Hematopoietic multipotent progenitor cell treated with erythropoietin and hydrocortisone succinate and interleukin-3 and kit ligand, for 4 days (in vitro differentiated cells): ENCODE results near the gene ZNF678.
A peak's percentile ranks its signal among the peaks of the same experiment; 100 is the strongest.
"Not testable (repeated sequence)": the region's sequence is repeated elsewhere in the genome, so short reads cannot be mapped to it uniquely, and the experiment has no call there.

Experiments
- DNase-seq: peaks from one replicate; pipeline ENCODE4 v3.0.0-alpha.2; 2015

The ZNF678 gene

DNA sequence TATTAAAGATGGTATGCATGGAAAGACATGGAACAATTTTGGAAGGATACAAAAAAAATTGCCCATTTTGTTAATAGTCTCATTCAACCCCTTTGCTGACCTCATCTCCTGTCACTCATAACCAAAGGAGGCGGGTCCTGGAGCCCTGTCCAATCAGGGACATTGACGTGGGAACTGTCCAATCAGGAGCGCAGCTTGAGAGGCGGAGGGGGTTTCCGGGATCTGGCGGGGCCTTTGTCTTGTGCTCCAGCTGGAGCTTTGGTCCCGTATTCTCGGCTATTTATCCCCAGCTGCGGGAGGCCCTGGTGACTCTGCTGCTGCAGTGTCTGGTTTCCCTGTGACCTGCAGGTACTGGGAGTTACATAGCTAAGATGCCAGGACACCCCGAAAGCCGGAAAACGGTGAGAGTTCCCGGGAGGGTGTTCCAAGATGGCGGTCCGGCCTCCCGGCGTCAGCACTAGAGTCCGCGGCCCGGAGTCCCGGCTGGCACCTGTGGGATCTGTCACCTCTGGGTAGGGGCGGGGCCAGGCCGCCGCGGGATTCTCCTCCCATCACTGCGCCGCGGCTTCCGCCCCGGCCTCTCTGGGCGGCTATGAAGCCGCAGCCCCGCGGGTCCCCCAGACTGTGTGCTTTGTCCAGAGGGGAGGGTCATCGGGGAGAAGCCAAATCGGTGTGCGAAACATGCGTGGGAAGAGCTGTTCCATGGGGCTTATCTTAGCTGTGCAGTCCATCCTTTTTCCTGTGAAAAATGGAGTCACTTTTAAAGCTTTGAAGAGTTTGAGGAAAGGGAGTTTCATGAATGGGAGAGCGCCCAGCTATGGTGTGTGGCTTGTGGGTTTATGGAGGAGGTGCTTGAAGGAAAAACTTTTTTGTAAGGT, at the start of gene ZNF678:
Gene ZNF678 (plus strand): TSS at position 233 of the 878 bp plus-strand sequence. CDS start 87,436 bp downstream, outside the sequence.
- peak; percentile 98 for DNase-seq

DNA sequence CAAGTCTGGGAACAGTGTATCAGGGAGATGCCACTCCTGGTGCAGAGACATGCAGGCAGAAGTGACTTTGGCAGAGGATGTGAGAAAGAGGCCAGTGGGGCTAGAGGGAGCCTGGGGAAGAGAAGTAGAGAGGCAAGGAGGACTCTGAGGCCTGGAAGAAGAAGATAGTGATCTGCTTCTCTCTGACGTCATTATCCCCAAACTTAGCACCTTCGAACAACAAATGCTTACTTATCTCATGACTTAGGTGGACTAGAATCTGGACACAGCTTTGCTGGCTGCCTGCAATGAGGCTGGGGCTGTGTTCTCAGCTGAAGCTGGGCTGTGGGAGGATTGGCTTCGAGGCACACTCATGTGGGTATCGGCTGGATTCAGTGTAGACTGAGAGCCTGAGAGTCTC, 44.5 kb upstream of the ZNF678 start:
- DNase-seq, result no peak

DNA sequence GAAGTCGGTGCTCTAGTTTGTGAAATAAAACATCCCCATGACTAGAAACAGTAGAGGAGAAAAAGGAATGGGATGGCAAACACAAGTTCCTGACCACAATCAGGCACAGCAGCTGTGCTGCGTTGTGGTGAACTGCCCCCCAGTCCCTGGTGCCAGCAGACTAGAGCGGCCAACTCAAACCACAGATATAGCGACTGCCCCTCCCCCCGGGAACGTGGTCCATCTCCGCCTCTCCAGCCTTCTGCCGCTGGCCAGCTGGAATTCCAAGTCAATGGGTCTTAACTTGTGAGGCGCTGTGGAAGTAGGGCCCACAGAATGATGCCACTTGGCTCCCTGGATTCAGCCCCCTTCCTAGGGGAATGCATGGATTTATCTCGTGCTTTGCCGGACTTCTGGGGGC, 41.6 kb upstream of the ZNF678 start:
- no peak for DNase-seq

DNA sequence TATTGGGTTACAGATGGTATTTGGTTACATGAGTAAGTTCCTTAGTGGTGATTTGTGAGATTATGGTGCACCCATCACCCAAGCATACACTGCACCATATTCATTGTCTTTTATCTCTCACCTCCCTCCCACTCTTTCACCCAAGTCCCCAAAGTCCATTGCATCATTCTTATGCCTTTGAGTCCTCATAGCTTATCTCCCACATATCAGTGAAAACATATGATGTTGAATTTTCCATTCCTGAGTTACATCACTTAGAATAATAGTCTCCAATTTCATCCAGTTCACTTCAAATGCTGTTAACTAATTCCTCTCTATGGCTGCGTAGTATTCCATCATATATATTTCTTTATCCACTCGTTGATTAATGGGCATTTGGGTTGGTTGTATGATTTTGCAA, 36.8 kb upstream of the ZNF678 start:
- DNase-seq, result no peak

DNA sequence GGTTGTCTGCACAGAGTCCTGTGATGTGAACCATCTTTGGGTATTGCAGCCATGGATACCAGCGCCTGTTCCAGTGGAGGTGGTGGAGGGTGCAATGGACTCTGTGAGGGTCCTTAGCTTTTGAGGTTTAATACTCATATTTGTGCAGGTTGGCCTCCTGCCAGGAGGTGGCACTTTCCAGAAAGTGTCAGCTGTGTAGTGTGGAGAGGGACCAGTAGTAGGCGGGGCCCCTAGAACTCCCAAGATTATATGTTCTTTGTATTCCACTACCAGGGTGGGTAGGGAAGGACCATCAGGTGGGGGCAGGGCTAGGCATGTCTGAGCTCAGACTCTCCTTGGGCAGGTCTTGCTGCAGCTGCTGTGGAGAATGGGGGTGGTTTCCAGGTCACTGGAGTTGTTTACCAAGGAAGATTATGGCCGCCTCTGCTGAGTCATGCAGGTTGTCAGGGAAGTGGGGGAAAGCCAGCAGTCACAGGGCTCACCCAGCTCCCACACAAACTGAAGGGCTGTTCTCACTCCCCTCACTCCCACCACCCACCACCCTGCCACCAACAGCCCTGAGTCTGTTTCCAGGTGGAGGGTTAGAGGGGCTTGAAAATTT, 31.2 kb upstream of the ZNF678 start:
- no peak for DNase-seq

DNA sequence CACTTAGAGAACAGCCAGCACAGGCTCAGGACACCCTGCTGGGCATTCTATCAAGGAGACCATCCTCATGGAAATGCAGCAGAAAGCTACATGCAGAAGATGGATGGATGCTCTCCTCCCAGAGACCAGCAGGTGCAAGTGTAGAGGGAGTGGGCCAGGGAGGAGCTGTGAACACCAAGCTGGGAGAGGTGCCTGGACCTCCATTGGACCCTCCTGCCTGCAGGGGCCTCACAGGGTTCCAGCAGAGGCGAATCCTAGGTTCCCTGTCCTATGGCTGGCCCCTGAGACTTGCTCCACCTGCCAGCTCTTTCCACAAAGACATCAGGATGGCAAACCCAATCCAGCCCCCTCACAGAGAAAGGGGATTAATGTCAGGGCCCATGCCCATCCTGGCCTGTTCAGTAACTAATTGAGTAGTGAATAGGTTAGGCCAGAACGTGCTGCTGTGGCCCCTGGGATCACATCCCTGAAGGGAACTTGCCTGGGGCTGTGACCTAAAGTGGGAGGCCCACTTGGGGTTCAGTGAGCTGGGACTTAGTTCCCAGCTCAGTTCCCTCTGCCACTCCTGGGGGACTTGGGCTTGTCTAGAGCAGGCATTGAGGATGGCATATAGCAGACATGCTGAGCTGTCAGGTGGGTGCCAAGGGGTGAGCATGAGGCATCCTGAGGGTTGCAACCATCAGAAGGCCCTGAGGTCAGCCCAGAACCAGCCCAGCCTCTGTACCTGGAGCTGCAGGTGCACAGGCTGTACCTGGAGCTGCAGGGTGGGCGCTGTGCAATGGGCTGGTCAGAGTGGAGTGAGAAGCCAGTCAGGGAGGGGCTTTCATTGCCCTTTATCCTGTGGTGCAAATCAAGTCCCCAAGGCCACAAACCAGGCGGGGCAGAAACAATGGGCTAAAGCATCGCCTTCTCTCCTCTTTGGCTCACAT, 22.9 kb upstream of the ZNF678 start:
- no peak for DNase-seq

DNA sequence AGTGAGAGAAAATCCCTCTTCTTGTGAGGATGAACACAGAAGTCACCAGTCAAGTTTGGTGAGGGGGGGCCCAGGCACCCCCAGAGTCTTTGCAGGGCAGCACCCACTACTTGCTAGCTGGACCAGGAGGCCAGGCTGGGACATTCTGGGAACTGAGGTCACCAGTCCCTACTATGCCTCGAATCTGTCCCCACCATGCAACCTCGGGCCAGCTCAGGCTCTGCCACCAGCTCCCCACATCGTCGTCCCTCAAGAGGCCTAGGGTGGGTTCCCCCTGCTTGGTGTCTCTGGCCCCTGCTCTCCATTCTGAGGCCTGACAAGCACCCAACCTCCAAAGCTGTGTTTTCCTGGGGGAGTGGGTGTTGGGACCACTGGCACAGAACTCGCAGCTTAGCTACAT, 22.2 kb upstream of the ZNF678 start:
- DNase-seq, result no peak

DNA sequence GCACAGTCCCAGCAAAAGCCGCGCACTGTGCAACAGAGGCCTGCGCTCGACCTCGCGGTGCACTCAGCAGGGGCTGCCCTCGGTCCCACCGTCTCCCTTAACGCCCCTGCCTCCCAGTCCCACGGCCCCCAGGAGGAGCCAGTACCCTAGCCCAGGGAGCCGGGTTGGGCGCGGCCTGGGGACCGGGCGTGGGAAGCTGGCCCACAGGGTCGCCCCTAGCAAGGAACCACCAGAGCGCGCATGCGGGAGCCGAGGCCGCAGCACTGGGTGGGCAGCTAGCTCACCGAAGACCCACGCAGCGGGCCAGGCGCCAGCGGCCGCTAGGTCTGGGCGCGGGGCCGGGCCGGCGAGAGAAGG, 21.6 kb upstream of the ZNF678 start:
- DNase-seq, result no peak

DNA sequence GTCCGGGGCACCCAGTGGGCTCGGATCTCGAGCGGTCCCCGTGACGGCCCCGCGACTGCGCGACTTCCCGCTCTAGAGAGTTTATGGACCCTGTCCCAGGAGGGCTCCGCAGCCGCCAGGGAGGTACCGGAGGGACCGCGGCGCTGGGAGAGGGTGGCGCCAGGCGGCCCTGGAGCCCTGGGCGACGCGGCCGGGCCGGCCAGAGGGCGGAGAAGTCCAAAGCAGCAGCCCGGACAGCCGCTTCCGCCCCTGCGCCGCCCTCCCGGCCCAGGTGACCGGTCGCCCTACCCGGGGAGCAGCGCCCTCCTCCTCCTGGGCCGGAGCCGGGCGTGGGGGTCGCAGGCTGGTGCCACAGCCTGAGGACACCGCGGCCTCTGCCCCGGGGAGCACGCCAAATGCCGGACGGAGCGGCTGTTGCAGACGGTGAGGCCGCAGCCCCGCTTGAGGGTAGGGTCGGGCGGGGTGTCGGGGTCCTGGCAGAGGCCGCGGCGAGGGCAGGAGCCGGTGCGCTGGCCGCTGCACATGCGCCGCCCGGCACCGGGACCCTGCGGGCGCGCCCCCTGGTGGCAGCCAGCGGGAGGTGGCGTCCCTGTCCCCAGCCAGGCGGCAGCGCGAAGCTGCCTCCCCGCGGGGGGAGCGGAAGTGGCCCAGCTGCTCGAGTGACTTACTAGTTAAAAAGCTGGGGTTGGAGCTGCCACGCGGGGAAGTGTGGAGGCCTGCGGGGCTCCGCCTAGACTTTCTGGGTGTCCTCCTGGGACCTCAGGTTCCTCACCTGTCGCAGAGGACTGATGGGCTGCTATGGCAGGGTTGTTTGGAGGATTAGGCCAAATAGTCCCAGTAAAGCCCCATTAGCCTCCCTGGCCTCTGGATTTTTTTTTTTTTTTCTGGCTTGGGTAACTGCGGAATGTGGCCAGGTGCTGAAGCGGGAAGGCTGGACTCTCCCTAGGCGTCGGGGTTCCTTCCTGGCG, 20.9 kb upstream of the ZNF678 start:
- DNase-seq, result peak; percentile 94

DNA sequence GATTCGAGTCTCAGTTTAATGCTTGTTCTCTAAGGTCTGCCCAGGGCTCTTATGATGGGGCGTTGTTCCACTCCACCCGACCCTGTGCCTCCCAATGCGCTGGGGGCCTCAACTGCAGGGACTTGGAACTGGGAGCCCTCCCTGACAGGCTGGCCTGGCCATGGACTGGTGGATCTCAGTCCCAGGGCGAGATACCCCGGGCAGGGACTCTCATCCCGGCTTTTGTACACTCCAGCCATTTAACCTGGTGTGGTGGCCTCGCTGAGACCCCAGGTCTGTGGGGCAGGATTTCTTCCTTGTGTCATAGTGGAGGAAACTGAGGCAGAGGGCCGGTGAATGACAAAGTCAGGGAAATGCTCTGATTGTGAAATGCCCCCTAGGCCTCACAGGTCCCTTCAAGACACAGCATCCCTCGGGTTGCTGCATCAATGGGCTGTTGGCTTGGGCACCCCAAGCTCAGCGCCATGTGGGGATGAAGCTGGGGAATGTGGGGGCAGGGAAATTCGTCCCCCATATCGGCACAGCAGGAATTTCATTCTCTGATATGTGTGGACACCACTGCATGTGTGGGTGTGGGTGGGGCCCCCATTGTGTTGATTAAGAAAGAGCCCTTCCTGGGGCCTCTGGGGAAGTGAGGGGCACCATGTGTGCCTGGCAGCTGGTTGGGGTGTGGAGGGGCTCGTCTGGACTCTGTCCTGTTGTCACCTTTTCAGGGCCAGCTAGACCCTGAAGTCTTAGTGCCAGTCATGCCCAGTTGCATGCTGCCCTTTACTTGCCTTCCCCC, 19.9 kb upstream of the ZNF678 start:
- DNase-seq, result no peak

DNA sequence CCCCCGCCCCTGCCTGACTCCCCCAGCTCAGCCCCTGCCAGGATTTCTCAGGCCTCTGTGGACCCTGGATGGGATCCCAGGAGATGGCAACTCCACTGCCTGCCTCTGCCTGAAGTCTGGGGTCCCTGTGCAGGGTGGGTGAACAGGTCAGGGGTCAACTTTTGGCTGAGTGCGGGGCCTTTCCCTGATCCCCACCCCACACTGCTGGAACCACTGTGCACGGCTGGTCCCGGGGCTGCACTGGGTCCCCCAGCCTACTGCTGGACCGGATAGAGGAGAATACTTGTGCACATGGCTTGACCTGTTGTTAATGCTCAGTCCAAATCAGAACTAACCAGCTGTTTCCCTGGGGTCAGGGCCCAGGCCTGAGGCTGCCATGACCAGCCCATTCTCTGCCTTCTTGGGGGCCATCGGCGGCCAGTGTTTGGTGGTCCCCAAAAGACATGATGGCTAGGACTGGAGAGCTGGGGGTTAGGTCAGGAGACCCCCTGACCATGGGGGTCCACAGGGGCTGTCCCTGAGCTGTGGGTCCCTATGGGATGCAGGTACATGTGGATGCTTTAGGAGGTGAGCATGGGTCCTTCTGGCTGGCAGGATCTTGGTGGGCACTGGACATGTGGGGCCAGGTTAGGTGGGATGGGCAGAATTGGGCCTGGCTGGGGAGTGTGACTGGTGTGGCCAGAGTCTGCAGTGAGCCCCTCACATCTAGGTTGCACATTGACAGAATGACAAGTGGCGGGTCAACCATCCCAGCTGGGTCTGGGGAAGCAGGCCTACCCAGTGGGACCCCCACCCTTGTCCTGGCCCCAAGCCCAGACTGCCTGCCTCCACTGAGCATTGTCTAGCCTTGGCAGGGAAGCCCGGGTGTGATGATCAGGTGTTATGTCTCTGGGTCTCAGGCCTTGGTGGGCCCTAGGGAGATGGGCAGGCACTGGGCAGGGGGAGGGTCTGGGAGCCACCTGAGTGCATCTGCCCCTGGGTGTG, 19.0 kb upstream of the ZNF678 start:
- DNase-seq, result no peak

DNA sequence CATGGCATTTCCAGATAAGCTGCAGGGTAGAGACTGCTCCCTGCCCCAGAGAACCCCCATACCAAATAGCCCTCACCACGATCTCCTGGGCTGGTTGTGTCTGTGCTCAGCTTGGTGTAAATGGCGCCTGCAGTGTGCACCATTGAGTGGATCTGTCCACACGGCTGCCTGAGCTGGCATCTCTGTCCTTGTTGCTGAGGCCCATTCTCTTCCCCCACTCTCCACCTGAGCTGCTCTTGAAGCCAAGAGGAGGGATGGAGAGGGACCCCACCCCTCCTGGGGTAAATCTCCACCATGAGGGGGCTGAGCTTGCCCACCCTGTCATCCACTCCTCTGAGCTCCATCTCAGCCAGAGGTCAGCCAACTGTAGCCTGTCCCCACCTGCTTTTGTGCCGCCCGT, 18.0 kb upstream of the ZNF678 start:
- no peak for DNase-seq

DNA sequence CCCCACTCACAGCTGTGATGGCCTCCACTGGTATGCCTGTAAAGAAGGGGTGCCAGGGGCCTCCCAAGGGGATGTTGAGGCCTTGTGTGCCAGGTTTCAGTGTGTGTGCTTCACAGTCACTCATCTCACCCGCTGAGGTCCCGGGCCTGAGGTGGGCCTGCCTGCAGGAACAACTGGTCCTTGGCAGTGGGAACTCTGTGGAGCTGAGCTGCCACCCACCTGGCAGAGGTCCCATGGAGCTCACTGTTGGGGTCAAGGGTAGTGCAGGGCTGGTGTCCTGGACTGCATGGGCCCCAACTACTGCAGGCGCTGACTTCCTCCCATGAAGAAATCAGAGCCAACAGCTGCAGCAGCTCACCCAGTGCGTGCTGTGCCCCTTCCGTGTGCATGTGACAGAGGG, 17.3 kb upstream of the ZNF678 start:
- DNase-seq, result no peak

DNA sequence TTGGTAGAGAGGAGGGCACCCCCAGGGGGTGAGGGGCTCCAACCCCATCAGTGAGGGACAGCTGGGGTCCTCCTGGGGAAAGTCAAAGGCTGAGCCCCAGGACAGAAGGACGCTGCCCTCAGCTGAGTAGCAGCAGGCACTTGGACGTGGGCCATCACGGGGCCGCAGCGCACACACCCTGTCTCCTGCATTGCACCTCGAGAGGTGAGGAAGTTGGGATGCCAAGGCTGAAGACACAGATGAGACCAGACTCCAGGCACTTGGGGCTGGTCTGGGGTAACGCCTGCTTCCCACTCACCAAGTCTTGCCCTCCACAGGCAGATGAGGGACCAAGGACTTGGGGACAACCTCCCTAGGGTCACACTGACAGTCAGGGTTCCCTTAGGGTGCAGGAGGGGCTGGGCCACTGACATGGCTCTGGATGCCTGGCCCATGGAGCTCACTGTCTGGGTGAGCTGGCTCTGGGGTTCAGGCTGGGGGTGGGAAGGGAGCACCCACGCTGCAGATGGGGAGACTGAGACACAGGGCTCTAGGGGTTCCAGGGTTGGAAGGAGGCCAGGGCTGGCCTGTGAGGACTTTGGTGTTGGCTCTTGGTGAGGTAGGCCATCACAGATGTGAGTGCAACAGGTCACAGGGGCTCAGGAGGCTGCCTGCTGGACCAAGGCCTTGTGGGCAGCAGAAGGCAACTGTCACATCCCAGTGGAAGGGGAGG, 16.6 kb upstream of the ZNF678 start:
- no peak for DNase-seq

DNA sequence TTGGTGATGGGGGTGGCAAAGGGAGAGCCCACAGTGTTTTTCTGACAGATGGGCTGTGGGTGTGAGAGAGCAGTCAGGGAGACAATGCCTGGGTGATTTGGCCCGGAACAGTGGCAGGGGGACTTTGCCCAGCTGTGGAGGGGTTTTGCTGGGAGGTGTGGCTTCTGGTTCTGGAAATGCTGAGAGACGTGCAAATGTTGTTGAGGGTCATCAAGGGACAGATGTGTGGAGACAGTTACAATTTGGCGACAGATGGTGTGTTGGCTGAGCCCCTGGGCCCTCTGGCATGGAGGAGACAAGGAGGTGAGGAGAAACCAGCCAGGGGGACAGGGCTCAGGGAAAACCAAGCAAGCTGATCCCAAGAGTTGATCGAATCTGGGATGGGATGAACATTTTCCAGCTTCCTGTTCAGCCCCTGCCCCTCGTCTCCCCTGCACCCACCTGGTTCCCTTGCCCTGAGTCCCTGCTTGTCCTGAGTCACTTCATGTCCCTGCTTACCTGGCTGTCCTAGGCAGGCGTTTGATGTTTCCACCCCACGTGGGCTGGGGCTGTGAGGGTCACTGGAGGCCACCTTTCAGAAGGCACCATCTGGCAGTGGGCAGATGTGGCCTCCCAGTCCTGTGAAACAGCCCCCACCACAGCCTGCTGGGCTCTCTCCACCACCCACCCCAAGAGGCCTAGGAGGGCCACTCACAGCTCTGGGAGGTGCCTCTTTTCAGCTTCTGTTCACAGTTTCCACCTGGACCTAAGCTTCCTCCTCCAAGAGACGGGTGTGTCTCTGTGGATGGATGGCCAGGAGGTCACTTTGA, 15.8 kb upstream of the ZNF678 start:
- DNase-seq, result no peak

DNA sequence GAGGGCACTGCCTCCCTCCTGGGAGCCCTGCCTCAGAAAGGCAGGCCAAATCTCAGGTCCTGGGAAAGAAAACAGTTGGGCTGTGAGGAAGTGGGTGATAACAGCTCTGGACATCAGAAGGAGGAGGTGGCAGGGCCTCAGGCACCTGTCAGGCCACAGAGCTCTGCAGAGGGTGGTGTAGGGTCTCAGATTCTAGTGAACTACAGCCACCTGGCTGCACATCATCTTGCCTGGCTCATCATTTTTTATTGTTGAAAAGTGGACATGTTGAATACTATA, 15.3 kb upstream of the ZNF678 start:
- no peak for DNase-seq

DNA sequence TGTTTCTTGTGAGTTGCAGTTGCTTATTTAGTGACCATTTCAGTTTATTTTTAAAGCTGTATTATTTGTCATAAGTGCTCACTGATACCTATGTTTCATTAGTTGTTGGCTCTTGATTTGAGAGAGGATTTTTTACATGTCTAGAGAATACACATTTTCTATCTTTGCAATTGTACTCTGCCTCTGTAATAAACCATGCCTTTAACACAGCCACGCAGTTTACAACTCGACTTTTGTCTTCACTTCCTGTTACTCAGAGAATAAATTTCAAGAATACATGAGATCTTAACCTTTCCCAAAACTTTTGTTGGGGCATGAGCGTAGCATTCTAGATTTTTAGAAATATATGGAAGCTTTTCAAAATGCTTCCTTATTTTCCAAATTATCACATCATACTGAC, 14.9 kb upstream of the ZNF678 start:
- no peak for DNase-seq

DNA sequence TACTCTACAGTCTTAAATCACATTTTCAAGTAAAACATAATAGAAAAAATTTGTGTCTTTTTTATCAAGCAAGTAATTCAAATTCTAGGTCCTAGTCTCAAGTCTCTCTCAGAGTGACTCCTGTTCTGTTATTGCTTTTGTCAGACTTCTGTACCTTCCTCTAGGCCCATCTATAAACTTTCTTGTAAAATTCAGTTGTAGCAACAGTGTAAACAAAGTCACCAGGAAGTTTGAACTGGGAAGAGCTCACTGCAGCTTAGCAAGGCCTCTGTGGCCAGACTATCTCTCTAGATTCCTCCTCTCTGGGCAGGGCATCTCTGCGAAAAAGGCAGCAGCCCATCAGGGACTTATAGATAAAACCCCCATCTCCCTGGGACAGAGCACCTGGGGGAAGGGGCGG, 13.5 kb upstream of the ZNF678 start:
- DNase-seq, result no peak

DNA sequence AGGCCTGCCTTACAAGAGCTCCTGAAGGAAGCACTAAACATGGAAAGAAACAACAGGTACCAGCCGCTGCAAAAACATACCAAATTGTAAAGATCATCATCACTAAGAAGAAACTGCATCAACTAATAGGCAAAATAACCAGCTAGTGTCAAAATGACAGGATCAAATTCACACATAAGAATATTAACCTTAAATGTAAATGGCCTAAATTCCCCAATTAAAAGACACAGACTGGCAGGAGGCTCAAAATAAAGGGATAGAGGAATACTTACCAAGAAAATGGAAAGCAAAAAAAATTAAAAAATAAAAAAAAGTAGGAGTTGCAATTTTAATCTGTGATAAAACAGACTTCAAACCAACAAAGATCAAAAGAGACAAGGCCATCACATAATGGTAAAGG, 11.5 kb upstream of the ZNF678 start:
- not testable (repeated sequence) for DNase-seq
